HEK293 (cell line): ENCODE results near the gene SARNP.

Source experiments
- GLI4 ChIP-seq: fragments of 450-650 bp; formaldehyde crosslinking; IDR thresholded peaks from 2 replicates; pipeline ENCODE4 v1.5.1; 2016; ENCODE audit warnings: missing biosample characterization, missing genetic modification characterization
- HOXC10 ChIP-seq: sonication (generic); formaldehyde crosslinking; IDR thresholded peaks from 2 replicates; pipeline ENCODE4 v1.8.1; 2023; ENCODE audit warnings: mild to moderate bottlenecking, missing genetic modification reagents
- KLF17 ChIP-seq: fragments of 450-650 bp; formaldehyde crosslinking; IDR thresholded peaks from 2 replicates; pipeline ENCODE4 v1.5.1; 2016; ENCODE audit warnings: missing biosample characterization, missing genetic modification characterization
- PATZ1 ChIP-seq: fragments of 450-650 bp; formaldehyde crosslinking; IDR thresholded peaks from 2 replicates; pipeline ENCODE4 v1.5.1; 2016; ENCODE audit warnings: missing biosample characterization, missing genetic modification characterization
- REPIN1 ChIP-seq: fragments of 450-650 bp; formaldehyde crosslinking; IDR thresholded peaks from 2 replicates; pipeline ENCODE4 v1.5.1; 2017; ENCODE audit warnings: missing biosample characterization, missing genetic modification characterization, low read depth
- ZBTB49 ChIP-seq: fragments of 450-650 bp; formaldehyde crosslinking; IDR thresholded peaks from 2 replicates; pipeline ENCODE4 v1.5.1; 2016; ENCODE audit warnings: missing biosample characterization, missing genetic modification characterization, low read depth
- ZNF214 ChIP-seq: fragments of 450-650 bp; formaldehyde crosslinking; IDR thresholded peaks from 2 replicates; pipeline ENCODE4 v1.5.1; 2017; ENCODE audit warnings: missing biosample characterization, mild to moderate bottlenecking, missing genetic modification characterization, borderline replicate concordance
- ZNF391 ChIP-seq: fragments of 450-650 bp; formaldehyde crosslinking; IDR thresholded peaks from 2 replicates; pipeline ENCODE4 v1.5.1; 2016; ENCODE audit warnings: low read depth, missing biosample characterization, missing genetic modification characterization, borderline replicate concordance
- ZNF704 ChIP-seq: fragments of 450-650 bp; formaldehyde crosslinking; IDR thresholded peaks from 2 replicates; pipeline ENCODE4 v1.5.1; 2016; ENCODE audit warnings: missing biosample characterization, missing genetic modification characterization
- ZNF777 ChIP-seq: fragments of 450-650 bp; formaldehyde crosslinking; IDR thresholded peaks from 2 replicates; pipeline ENCODE4 v1.5.1; 2017; ENCODE audit warnings: missing biosample characterization, missing genetic modification characterization, borderline replicate concordance
- TF ChIP-seq, protein P1 (sequence below): fragments of 450-650 bp; formaldehyde crosslinking; IDR thresholded peaks from 2 replicates; pipeline ENCODE4 v1.5.1; 2016; ENCODE audit warnings: missing biosample characterization, missing genetic modification characterization
- TF ChIP-seq, protein P2 (sequence below): fragments of 450-650 bp; formaldehyde crosslinking; IDR thresholded peaks from 2 replicates; pipeline ENCODE4 v1.5.1; 2016; ENCODE audit warnings: missing biosample characterization, missing genetic modification characterization

DNA sequence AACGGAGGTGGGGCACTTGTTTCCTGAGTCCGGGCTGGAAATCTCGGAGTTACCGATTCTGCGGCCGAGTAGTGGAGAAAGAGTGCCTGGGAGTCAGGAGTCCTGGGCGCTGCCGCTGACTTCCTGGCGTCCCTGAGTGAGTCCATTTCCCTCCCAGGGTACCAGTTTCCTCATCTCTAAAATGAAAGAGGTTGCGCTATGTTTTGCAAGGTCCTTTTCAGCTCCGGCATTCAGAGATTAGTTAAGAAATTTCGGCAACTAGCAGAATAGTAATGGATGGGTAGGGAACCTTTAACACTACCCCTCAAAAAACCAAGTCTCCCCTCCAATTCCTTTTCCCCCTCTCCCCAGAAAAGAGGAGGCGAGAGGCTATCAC, 101.0 kb downstream of the SARNP start:
- TF ChIP-seq ZNF214 (no peak), HOXC10 (CRISPR knock-in tag) (no peak), ZBTB49 (tag by site-specific recombination) (no peak), ZNF777 (tag by site-specific recombination) (no peak), REPIN1 (tag by site-specific recombination) (no peak), PATZ1 (tag by site-specific recombination) (no peak), GLI4 (tag by site-specific recombination) (no peak), KLF17 (no peak), ZNF391 (tag by site-specific recombination) (no peak), ZNF704 (tag by site-specific recombination) (no peak)
- TF ChIP-seq, protein P1, sequence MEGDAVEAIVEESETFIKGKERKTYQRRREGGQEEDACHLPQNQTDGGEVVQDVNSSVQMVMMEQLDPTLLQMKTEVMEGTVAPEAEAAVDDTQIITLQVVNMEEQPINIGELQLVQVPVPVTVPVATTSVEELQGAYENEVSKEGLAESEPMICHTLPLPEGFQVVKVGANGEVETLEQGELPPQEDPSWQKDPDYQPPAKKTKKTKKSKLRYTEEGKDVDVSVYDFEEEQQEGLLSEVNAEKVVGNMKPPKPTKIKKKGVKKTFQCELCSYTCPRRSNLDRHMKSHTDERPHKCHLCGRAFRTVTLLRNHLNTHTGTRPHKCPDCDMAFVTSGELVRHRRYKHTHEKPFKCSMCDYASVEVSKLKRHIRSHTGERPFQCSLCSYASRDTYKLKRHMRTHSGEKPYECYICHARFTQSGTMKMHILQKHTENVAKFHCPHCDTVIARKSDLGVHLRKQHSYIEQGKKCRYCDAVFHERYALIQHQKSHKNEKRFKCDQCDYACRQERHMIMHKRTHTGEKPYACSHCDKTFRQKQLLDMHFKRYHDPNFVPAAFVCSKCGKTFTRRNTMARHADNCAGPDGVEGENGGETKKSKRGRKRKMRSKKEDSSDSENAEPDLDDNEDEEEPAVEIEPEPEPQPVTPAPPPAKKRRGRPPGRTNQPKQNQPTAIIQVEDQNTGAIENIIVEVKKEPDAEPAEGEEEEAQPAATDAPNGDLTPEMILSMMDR: no peak
- TF ChIP-seq, protein P2, sequence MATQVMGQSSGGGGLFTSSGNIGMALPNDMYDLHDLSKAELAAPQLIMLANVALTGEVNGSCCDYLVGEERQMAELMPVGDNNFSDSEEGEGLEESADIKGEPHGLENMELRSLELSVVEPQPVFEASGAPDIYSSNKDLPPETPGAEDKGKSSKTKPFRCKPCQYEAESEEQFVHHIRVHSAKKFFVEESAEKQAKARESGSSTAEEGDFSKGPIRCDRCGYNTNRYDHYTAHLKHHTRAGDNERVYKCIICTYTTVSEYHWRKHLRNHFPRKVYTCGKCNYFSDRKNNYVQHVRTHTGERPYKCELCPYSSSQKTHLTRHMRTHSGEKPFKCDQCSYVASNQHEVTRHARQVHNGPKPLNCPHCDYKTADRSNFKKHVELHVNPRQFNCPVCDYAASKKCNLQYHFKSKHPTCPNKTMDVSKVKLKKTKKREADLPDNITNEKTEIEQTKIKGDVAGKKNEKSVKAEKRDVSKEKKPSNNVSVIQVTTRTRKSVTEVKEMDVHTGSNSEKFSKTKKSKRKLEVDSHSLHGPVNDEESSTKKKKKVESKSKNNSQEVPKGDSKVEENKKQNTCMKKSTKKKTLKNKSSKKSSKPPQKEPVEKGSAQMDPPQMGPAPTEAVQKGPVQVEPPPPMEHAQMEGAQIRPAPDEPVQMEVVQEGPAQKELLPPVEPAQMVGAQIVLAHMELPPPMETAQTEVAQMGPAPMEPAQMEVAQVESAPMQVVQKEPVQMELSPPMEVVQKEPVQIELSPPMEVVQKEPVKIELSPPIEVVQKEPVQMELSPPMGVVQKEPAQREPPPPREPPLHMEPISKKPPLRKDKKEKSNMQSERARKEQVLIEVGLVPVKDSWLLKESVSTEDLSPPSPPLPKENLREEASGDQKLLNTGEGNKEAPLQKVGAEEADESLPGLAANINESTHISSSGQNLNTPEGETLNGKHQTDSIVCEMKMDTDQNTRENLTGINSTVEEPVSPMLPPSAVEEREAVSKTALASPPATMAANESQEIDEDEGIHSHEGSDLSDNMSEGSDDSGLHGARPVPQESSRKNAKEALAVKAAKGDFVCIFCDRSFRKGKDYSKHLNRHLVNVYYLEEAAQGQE: no peak
